Measurements from ENCODE around the gene RASGRF2.
"Not testable (repeated sequence)": the region's sequence is repeated elsewhere in the genome, so short reads cannot be mapped to it uniquely, and the experiment has no call there.

RASGRF2 gene

GRCh38 chr5:81268521-81269196 is 308.5 kb downstream of the RASGRF2 start:
- Histone ChIP-seq H3K27ac (no peak overlapping the region), H3K79me2 (peaks cover 10% of the 10 kb centered on the region), H3K9ac (no peak overlapping the region), H3K9me3 (ENCODE audit: control insufficient read depth, low read length) (no peaks in the 10 kb centered on the region), H3K36me3 (ENCODE audit: control insufficient read depth, insufficient read depth, low read length) (no peaks in the 10 kb centered on the region), H3K4me1 (peaks cover 4% of the 10 kb centered on the region), H2AFZ (no peak overlapping the region), H3K4me3 (ENCODE audit: low read depth, low read length) (no peak overlapping the region), H3K4me2 (ENCODE audit: low read length) (no peak overlapping the region), H3K27me3 (ENCODE audit: control insufficient read depth, insufficient read depth, low read length) (no peaks in the 10 kb centered on the region)
- no peak for TF ChIP-seq CTCF (IDR thresholded peaks at IDR 0.05)

- peaks cover 4% of the 10 kb centered on the region for H3K4me1 ChIP-seq
- no peaks in the 10 kb centered on the region for H3K36me3 ChIP-seq (ENCODE audit: control insufficient read depth, insufficient read depth, low read length)
- no peak for TF ChIP-seq CTCF (IDR thresholded peaks at IDR 0.05)
- H3K79me2 ChIP-seq, result peaks cover 10% of the 10 kb centered on the region
- H2AFZ ChIP-seq, result no peak overlapping the region
- no peaks in the 10 kb centered on the region for H3K9me3 ChIP-seq (ENCODE audit: control insufficient read depth, low read length)
- H3K4me2 ChIP-seq (ENCODE audit: low read length), result no peak overlapping the region
- H3K27me3 ChIP-seq (ENCODE audit: control insufficient read depth, insufficient read depth, low read length), result no peaks in the 10 kb centered on the region
- no peak overlapping the region for H3K9ac ChIP-seq
- H3K4me3 ChIP-seq (ENCODE audit: low read depth, low read length), result no peak overlapping the region
- H3K27ac ChIP-seq, result no peak overlapping the region
Measured at GRCh38 chr5:81269751-81270393, 309.7 kb downstream of the RASGRF2 start.

GRCh38 chr5:81270394-81271027 is 310.3 kb downstream of the RASGRF2 start:
- not testable (repeated sequence) for H3K9me3 ChIP-seq (ENCODE audit: control insufficient read depth, low read length); H3K27me3 ChIP-seq (ENCODE audit: control insufficient read depth, insufficient read depth, low read length); H3K27ac ChIP-seq; H3K4me1 ChIP-seq; H3K9ac ChIP-seq; H3K4me2 ChIP-seq (ENCODE audit: low read length); H2AFZ ChIP-seq; H3K4me3 ChIP-seq (ENCODE audit: low read depth, low read length); H3K36me3 ChIP-seq (ENCODE audit: control insufficient read depth, insufficient read depth, low read length)
- peaks cover 16% of the 10 kb centered on the region for H3K79me2 ChIP-seq

All from parathyroid adenoma (tissue), 2 donors.